ENCODE measurements around the gene PRKG1. TPM values are rescaled to one million over a fixed set of nuclear protein-coding genes. Genes with fewer than 3 reads are reported as not detected.

PRKG1 gene
- polyA plus RNA-seq, 1 donor (not counting 4 experiments of a cell fraction or from before 2014, with no cell fraction given) = 0.24 TPM

GRCh38 chr10:51892313-51892712 is 818.0 kb downstream of the PRKG1 start:
- FAIRE-seq (no peak), DNase-seq (ENCODE audit: low read depth, low spot score) (no peak)
- Histone ChIP-seq H3K4me3 (ENCODE audit: control insufficient read depth in 2 of 3, extremely low read depth in 1 of 3, insufficient read depth in 2 of 3, low read depth in 1 of 3, low read length in 3 of 3) (no peak overlapping the region), H3K27me3 (ENCODE audit: control insufficient read depth, extremely low read depth, insufficient read depth, low read length) (no peaks in the 10 kb centered on the region), H3K9me1 (ENCODE audit: control insufficient read depth, extremely low read depth, insufficient read depth, low read length) (no peaks in the 10 kb centered on the region), H3K9ac (ENCODE audit: control insufficient read depth, extremely low read depth, insufficient read depth, low read length) (no peak overlapping the region), H4K20me1 (ENCODE audit: control insufficient read depth, extremely low read depth, insufficient read depth, low read length) (no peaks in the 10 kb centered on the region), H3K4me2 (ENCODE audit: control insufficient read depth, extremely low read depth, insufficient read depth, low read depth, low read length) (no peak overlapping the region), H3K36me3 (ENCODE audit: control insufficient read depth in 2 of 2, extremely low read depth in 1 of 2, insufficient read depth in 2 of 2, low read length in 2 of 2) (no peaks in the 10 kb centered on the region), H3K9me3 (ENCODE audit: control insufficient read depth, low read depth, low read length) (no peaks in the 10 kb centered on the region), H3K79me2 (ENCODE audit: control insufficient read depth, insufficient read depth, low read length) (no peaks in the 10 kb centered on the region), H3K27ac (ENCODE audit: control insufficient read depth, insufficient read depth, low read length) (no peak overlapping the region), H3K4me1 (ENCODE audit: control insufficient read depth, extremely low read depth, insufficient read depth, low read length) (peaks cover 6% of the 10 kb centered on the region), H2AFZ (ENCODE audit: control insufficient read depth, low read length) (no peak overlapping the region)
- dilution Hi-C loops (cut with MboI; ENCODE audit: extremely low pct_ligation_motif_present, low sequenced_read_pairs) = no loop called here
- TF ChIP-seq EZH2 (IDR thresholded peaks at IDR 0.05; ENCODE audit: low read length) = no peak
- no peak for TF ChIP-seq CTCF (optimal IDR thresholded peaks at IDR 0.05 in 1 of 3, IDR thresholded peaks at IDR 0.05 in 1 of 3, conservative IDR thresholded peaks at IDR 0.05 in 1 of 3; ENCODE audit: extremely low read depth in 1 of 3, insufficient read depth in 2 of 3, low read length in 3 of 3)

GRCh38 chr10:51892965-51893658 is 818.8 kb downstream of the PRKG1 start:
- H3K4me2 ChIP-seq (ENCODE audit: control insufficient read depth, extremely low read depth, insufficient read depth, low read depth, low read length) = no peak overlapping the region
- peaks cover 6% of the 10 kb centered on the region for H3K4me1 ChIP-seq (ENCODE audit: control insufficient read depth, extremely low read depth, insufficient read depth, low read length)
- H3K27ac ChIP-seq (ENCODE audit: control insufficient read depth, insufficient read depth, low read length) = no peak overlapping the region
- dilution Hi-C loops (cut with MboI; ENCODE audit: extremely low pct_ligation_motif_present, low sequenced_read_pairs) = no loop called here
- DNase-seq (ENCODE audit: low read depth, low spot score) = no peak
- no peak overlapping the region for H2AFZ ChIP-seq (ENCODE audit: control insufficient read depth, low read length)
- H4K20me1 ChIP-seq (ENCODE audit: control insufficient read depth, extremely low read depth, insufficient read depth, low read length) = no peaks in the 10 kb centered on the region
- no peaks in the 10 kb centered on the region for H3K9me1 ChIP-seq (ENCODE audit: control insufficient read depth, extremely low read depth, insufficient read depth, low read length)
- no peaks in the 10 kb centered on the region for H3K79me2 ChIP-seq (ENCODE audit: control insufficient read depth, insufficient read depth, low read length)
- H3K36me3 ChIP-seq (ENCODE audit: control insufficient read depth in 2 of 2, extremely low read depth in 1 of 2, insufficient read depth in 2 of 2, low read length in 2 of 2) = no peaks in the 10 kb centered on the region
- TF ChIP-seq CTCF (optimal IDR thresholded peaks at IDR 0.05 in 1 of 3, IDR thresholded peaks at IDR 0.05 in 1 of 3, conservative IDR thresholded peaks at IDR 0.05 in 1 of 3; ENCODE audit: extremely low read depth in 1 of 3, insufficient read depth in 2 of 3, low read length in 3 of 3) (peak; percentile 30 to 56 (median 50)), EZH2 (IDR thresholded peaks at IDR 0.05; ENCODE audit: low read length) (no peak)
- FAIRE-seq = no peak
- no peaks in the 10 kb centered on the region for H3K27me3 ChIP-seq (ENCODE audit: control insufficient read depth, extremely low read depth, insufficient read depth, low read length)
- no peaks in the 10 kb centered on the region for H3K9me3 ChIP-seq (ENCODE audit: control insufficient read depth, low read depth, low read length)
- H3K9ac ChIP-seq (ENCODE audit: control insufficient read depth, extremely low read depth, insufficient read depth, low read length) = no peak overlapping the region
- H3K4me3 ChIP-seq (ENCODE audit: control insufficient read depth in 2 of 3, extremely low read depth in 1 of 3, insufficient read depth in 2 of 3, low read depth in 1 of 3, low read length in 3 of 3) = no peak overlapping the region

Measured in keratinocyte (primary cell).